NCI-H1417 (cell line): ENCODE results near the gene TMEM185A.
A peak's percentile ranks its signal among the peaks of the same experiment; 100 is the strongest.
"Not testable (repeated sequence)": the region's sequence is repeated elsewhere in the genome, so short reads cannot be mapped to it uniquely, and the experiment has no call there.

Experiments
- DNase-seq, 3 experiments: peaks; one replicate each; lab custom pipeline; 2025; lab: John Stamatoyannopoulos, UW

The TMEM185A gene

DNA sequence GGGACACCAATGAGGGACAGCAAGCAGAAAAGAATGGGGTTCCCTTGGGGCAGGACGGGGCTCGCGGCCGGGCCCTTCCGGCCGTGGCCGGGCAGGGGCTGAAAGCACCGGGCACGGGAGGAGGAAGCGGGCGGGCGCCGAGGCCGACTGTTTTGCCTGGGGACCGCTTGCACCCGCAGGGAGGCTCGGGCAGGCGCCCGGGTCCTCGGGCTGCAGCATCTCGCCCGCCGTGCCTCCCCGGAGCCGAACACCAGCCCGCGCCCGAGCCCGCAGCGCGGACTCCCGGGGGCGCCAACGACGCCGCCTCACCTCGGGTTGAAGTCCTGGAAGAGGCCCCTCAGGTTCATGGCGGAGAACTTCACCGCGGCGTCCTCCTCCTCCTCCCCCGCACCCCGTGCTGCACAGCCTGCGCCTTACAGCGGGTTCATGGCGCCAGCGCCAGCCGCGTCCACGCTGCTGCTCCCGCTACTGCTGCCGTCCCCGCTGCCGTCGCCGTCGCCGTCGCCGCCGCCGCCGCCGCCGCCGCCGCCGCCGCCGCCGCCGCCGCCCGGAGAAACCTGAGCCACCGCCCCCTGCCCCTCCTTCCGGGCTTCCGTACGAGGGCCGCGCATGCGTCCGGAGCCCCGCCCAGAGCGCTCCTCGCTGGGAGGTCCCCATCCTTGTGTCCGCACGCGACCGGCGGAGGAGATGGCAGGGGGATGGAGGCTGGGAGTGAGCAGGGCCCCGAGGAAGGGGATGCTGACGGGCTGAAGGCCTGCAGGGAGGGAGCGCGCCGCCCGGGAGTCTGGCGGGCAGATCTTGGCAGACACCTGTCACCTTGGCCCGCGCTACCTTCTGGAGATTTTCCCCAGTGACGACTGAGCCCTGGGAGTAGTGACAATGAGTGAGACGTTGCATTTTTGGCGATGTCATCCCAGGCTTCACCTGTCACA, at the start of gene TMEM185A:
Gene TMEM185A (minus strand): TSS at position 559 of the 932 bp plus-strand sequence. CDS start 212 bp downstream, at position 347.
- peak; percentile 69 to 76 (median 74) for DNase-seq

- DNase-seq, result no peak
Observed at GRCh38 chrX:149681182-149681581, 49.6 kb upstream of the TMEM185A start.

DNA sequence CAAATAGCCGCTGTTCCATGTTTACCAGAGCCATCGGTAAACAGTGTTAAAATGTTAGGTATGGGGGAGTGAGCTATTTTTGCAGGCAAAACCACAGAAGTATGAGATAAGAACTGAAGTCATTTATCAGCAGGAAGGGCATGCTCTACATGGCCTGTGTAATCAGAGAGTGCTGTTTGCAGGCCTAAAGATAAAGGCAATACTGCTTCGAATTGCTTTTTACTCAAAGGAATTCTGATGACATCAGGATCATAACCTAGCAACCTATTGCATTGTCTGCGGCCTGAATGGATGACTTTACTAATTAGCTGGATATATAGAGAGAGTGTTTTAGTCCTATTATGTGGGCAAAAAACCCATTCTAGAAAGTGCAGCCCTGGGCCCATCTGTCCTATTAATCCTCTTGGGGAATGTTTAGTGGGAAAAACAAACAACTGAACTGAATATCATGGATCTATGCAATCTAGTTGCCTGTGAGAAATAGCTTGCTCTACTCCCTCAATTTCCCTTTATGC, 47.6 kb upstream of the TMEM185A start:
- DNase-seq, result not testable (repeated sequence)

DNA sequence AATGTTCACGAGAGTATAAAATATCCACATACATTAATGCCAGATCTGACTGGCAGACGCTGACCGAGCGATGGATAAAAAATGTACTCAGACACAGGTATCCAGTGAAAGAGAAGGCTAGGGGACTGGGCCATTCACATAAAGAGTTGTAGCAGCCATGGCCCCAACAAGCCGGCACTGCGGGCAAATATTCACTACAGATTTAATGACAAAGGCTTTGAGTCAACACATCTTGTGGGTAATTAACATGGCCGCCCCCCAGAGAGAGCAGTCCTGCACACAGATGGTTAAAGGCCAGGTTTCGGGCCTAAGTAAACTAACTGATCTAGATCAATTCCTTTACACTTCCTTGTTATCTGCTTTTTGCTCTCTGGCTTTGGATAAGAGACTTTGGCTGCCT, 44.0 kb upstream of the TMEM185A start:
- DNase-seq, result not testable (repeated sequence)

DNA sequence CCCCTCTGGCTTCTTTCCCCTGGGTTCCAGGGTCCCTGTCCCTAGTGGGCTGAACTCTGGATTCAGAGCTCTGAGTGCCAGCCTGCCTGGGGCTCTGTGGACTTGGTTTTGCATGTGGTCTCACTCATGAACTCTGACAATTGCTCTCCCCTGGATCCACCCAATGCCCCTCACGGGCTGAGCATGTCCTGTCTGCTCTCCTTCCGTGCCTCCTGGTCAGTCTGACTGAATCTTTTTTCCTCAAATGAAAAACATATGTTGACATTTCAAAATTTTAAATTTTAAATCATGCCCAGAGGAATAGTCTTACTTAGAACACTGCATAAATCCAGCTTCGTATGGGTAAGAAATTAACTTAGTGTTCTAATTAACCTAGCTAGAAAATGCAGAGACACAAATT, 43.5 kb upstream of the TMEM185A start:
- DNase-seq, result not testable (repeated sequence)

DNA sequence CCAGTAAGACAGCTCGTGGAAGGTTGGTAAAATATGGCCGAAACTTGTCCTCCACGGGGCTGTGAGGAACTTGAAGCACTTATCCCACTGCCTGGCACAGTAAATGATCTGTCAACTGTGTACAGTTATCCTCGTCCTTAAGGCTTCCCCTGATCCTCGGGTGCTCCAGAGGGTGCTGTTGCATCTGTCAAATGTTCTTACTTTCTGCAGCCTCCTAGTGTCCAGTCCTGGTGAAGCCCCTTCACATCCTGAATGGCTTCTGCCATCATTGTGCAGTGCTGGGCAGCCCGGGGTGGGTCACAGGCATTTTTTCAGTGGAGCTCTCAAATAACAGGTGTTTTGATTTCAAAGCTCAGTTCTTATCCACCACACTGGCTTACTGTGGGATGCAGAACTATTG, 29.0 kb upstream of the TMEM185A start:
- DNase-seq, result not testable (repeated sequence)

DNA sequence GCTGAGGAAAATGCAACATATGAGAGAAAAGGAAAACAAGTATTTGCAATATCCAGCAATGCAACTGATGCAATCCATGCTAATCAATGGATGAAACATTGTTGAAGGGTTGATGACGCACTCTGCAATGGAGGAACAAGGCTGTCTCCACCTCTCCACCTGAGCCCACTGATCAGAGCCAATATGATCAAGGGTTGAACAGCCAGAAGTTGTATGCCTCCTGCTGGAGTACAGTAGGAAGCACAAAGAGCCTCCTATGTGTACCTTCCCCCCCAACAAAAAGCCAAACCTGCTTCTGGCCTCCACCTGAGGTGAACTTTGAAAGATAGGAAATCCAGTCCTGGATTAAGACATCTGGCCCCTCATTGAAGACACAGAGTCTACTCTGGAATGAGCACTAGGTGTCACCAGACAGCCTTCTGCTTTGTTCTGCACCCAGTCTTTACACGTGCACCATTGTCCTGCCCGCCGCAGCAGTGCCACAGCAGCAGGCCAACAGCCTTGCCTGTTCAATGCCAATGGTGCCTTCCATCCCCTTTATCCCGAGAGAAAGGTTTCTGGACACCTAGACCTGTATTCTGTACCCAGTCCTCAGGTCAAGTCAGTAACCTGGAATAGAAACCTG, 24.8 kb upstream of the TMEM185A start:
- not testable (repeated sequence) for DNase-seq

DNA sequence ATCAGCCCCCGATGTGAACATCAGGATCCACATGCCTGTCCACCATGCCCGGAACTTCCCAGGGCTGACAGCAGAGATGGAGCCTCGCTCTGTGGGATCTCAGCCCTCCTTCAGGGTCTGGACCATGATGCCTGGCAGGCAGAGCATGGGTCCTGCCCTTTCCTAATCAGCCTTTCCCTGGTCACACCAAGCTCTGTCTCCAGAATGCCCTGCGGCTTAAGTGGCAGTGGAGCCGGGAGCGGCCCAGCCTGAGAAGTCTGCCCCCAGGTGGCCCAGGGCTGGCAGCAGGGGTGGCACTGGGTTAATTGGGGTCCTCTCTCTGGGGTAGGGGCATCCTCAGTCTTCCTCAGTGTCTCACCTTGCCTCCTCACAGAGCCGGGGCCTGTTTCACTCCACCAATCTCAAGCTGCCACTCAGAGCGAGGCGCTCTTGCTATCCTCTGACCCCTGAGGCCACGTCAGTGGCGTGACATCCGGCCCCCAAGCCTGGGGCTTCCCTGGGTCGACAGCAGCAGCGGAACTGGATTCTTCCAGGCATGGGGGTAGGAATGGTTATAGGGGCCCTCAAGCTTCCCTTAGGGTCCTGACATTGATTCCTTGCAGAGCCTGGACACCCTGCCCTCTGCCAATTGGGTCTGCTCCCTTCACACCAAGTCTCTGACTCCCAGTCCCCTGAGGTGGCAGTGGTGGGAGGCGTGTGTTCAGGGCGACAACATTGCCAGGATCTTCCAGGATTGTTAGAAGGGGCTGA, 20.8 kb upstream of the TMEM185A start:
- DNase-seq, result no peak

- no peak for DNase-seq
Observed at GRCh38 chrX:149650162-149650561, 18.6 kb upstream of the TMEM185A start.

DNA sequence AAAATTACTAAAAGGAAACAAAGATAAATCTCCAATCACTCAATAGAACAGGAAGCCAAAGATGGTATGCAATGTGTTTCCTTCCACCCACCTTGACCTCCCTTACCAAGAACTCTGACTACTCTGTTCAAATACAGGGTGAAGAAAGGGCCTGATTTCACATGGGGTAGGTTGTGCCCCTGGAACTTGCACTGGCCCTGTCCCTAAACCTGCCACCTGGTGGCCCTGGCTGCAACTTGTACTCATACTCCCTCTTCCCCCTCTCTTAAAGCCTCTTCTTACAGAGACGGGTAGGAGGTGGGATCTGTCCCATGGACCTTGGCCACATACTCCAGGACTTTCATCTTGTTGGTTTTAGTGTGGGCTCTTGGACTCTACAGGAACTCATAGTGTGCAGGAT, 17.3 kb upstream of the TMEM185A start:
- DNase-seq, result no peak

GRCh38 chrX:149647505-149647904, 15.9 kb upstream of the TMEM185A start:
- no peak for DNase-seq

- peak in 2 of 3 experiments; percentile 6 to 63 for DNase-seq
Observed at GRCh38 chrX:149643496-149643895, 11.9 kb upstream of the TMEM185A start.

DNA sequence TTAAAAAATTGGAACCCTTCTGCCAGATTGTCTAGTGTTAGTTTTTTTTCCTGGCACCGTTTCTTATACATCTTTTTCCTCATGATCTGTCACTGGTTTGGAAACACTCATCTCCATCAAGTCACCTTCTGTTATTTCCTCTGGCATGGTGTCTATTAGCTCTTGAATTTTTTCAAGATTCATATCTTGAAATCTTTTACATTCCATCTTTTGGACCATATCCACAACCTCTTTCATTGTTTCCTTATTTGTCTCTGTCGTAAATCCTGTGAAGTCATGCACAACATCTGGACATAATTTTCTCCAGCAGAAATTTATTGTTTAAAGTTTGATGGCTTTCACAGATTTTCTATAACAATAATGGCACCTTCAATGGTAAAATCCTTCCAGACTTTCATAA, 10.2 kb upstream of the TMEM185A start:
- DNase-seq, result no peak

DNA sequence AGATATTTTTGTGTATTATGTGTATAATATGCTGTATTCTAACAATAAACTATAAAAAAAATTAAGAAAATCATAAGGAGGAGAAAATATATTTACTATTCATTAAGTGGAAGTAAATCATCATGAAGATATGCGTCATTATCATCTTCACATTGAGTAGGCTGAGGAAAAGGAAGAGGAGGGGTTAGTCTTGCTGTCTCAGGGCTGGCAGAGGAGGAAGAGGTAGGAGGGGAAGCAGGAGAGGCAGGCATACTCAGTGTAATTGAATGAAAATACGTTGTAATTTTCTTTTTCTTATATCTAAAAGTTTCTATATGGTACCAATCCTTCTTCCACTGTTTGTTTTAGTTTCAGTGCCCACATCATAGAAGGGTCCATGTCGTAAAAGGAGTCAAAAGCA, 9.8 kb upstream of the TMEM185A start:
- no peak for DNase-seq

DNA sequence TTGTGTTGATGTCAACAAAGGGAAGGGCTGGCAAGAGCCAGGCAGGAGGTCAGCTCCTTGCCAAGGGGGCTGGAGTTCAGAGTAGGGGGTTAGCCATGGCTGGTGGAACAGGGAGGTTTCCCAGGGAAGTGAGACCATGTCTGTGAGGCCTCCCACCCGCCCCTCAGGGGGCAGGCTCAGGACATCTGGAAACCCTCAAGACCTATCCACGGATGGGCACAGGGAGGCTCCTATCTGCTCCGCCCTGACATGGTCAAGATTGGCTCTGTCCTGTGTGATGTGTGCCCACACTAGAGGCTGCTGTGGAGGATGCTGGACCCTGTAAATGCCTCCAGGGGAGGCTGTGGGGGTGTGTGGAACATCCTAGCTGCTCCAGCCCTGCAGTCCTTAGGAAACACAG, 8.0 kb upstream of the TMEM185A start:
- DNase-seq, result no peak

DNA sequence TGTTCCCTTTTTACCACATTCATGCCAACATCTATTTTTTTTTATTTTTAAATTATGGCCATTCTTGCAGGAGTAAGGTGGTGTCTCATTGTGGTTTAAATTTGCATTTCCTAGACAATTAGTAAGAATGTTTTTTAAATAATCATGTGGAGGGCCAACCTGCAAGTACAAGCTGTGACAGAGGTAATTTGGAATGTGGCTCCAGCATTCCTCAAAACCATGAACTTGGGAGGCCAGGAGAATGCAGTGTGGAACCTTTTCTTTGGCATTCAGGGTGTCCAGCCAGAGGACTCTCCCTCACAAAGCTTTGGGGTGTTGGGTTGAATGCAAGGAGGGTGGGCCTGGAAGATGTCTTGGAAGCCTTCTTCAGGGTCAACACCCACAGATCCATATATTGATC, 7.3 kb upstream of the TMEM185A start:
- DNase-seq, result no peak

- DNase-seq, result no peak
Observed at GRCh38 chrX:149633511-149633910, 1.9 kb upstream of the TMEM185A start.

GRCh38 chrX:149630681-149631233, 835 bp downstream of the TMEM185A start:
- DNase-seq, result peak in 2 of 3 experiments; percentile 34 to 39

DNA sequence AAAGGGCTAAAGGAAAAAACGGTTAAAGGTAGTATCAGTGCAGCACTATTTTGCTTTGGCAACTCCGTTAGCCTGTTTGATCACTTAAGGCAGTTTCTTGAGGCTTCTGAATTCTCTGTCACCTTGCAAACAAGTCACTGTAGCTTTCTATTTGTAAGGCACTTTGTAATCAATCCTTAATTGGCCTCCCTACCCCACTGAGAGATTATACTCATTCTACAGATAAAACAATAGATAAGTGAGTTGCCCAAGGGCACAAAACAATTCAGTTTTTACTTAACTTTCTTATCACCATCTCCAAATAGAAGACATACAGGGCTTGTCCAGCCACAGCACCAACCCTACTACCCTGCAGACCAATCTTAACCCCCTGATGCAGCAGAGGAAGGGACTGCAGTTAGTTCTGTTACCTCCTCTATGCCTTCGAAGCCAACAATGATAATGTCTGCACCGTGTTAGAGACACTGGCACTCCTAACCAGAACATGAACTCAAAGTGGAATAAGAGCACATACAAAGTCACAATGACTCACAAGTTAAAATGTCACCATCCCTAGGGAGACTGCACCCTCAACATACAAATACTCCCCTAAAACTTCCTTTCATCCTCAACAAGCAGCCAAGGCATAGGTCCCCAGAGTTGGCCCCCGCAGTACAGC, 1.7 kb downstream of the TMEM185A start:
- DNase-seq, result no peak

GRCh38 chrX:149628768-149629167, 2.8 kb downstream of the TMEM185A start:
- DNase-seq, result no peak

DNA sequence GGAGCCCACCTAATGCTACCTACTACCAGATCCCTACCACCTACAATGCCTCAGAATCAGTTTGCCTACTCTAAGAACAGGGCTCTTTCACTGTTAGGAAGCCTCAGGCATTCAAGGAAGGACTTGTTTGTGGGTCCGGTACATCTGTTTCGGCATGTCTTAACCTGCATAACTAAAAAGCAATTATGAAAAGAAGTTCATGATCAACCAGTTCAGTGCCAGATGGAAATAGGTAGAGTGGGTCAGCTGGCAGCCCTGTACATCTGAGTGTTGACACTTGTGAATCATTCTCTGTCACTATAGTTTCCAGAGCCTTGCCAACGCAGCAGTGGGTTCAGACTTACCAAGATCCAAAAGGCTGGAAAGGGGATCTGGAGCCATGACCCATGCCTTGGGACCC, 3.3 kb downstream of the TMEM185A start:
- DNase-seq, result no peak
